Immature natural killer cell (primary cell): ENCODE measurements around the gene GINS2. TPM values are rescaled to one million over a fixed set of nuclear protein-coding genes. Genes with fewer than 3 reads are reported as not detected.

ENCODE experiments used
- DNase-seq, 3 donors: peaks; one replicate each; pipeline ENCODE4 v3.0.0; 2022; ENCODE audit warnings: mixed read lengths in 1 of 3
- H3K27ac Mint-ChIP-seq, 6 donors: one replicate each; pipeline ENCODE4 v1.8.0; 2020; ENCODE audit warnings: mixed read lengths in 6 of 6, mild to moderate bottlenecking in 5 of 6, inconsistent platforms in 4 of 6, moderate library complexity in 3 of 6
- H3K27me3 Mint-ChIP-seq, 3 donors: one replicate each; pipeline ENCODE4 v1.8.0; 2020 to 2021; ENCODE audit warnings: low read depth in 3 of 3, mild to moderate bottlenecking in 3 of 3, mixed read lengths in 3 of 3, moderate library complexity in 3 of 3, inconsistent platforms in 1 of 3
- H3K36me3 Mint-ChIP-seq, 3 donors: one replicate each; pipeline ENCODE4 v1.8.0; 2020; ENCODE audit warnings: mixed read lengths in 3 of 3, inconsistent platforms in 2 of 3, mild to moderate bottlenecking in 2 of 3
- H3K4me1 Mint-ChIP-seq, 2 donors: one replicate each; pipeline ENCODE4 v1.8.0; 2020; ENCODE audit warnings: inconsistent platforms in 2 of 2, mild to moderate bottlenecking in 2 of 2, mixed read lengths in 2 of 2, moderate library complexity in 1 of 2
- H3K4me3 Mint-ChIP-seq, 5 donors: one replicate each; pipeline ENCODE4 v1.8.0; 2020; ENCODE audit warnings: mild to moderate bottlenecking in 5 of 5, mixed read lengths in 5 of 5, inconsistent platforms in 3 of 5, moderate library complexity in 3 of 5
- H3K9me3 Mint-ChIP-seq, 6 donors: one replicate each; pipeline ENCODE4 v1.8.0; 2020; ENCODE audit warnings: mild to moderate bottlenecking in 6 of 6, mixed read lengths in 6 of 6, inconsistent platforms in 4 of 6, moderate library complexity in 3 of 6
- polyA plus RNA-seq, 3 donors: library from polyadenylated mRNA; unstranded; fragments of 300-500 nt; fragmentation: Illumina TruSeq; gene quantifications; one replicate each; pipeline ENCODE4 v1.2.3, GENCODE V29; 2021

Gene GINS2
- polyA plus RNA-seq, result 1 to 10 TPM in 2 of 3 donors, not detected in 1; 2.0 to 2.1 TPM

DNA sequence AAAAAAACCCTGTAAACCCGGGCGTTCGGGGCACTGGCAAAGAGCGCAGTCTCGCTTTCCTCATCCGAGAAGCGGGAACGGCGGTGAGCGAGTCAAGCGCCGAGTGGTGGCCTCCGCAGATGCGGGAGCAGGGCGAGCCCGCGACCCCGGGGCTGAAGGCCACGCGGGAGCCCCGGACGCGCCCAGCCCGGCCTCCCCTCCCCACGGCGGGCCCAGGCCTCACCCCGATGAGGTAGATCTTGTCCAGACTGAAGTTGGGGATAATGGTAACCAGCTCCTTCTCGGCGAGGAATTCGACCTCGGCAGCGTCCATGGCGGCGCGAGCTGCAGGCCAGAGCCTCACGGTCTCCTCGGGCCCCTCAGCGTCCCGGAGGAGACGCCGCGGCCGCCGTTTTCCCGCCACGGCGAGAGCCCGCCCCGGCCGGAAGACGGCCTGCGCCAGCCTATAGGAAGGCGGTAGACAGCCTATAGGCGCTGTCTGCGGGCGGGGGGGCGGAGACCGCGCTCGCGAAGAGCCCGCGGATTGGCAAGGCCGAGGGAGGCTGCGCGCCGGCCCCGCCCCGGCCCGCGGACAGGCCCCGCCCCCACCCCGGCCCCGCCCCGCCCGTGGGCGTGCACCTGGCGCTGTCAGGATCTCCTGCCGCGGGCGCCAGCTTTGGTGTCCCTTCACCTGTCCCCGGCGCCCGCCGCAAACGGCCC is at the start of gene GINS2:
TSS of gene GINS2 (minus strand) at position 369 of the 699 bp plus-strand sequence. CDS start at position 313, 56 bp downstream.
- Mint-ChIP-seq H3K27me3 (peaks cover 0 to 11% (median 4%) of the 10 kb centered on the region in 3 donors), H3K4me3 (peak within 1 kb of the TSS; percentile 61 to 79 (median 74)), H3K4me1 (peaks cover 0 to 5% of the 10 kb centered on the region in 2 donors), H3K36me3 (no peaks in the 10 kb centered on the region), H3K27ac (no peak within 1 kb of the TSS), H3K9me3 (no peaks in the 10 kb centered on the region)
- peak; percentile 84 to 90 (median 89) for DNase-seq

DNA sequence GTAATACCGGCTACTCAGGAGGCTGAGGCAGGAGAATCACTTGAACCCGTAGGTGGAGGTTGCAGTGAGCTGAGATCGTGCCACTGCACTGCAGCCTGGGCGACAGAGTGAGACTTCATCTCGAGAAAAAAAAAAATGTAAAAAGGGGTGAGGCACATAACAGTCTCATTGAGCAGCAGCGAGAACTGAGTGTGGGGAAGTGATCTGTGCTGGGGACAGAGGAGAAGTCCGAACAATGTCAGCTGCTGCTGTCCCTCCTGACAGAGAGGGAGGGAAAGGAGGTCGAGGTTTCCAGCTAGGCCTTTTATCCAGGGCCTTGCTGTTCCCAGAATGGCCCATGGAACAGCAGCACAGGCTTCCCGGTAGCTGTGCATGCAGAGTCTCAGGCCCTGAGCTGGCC is 48.2 kb upstream of the GINS2 start:
- no peak for DNase-seq
- peaks cover 17 to 19% of the 10 kb centered on the region in 2 donors for H3K4me1 Mint-ChIP-seq
- H3K36me3 Mint-ChIP-seq, result no peaks in the 10 kb centered on the region
- H3K27me3 Mint-ChIP-seq, result peaks cover 2 to 14% (median 3%) of the 10 kb centered on the region in 3 donors
- no peak overlapping the region for H3K27ac Mint-ChIP-seq
- H3K9me3 Mint-ChIP-seq, result no peaks in the 10 kb centered on the region
- H3K4me3 Mint-ChIP-seq, result no peak overlapping the region

DNA sequence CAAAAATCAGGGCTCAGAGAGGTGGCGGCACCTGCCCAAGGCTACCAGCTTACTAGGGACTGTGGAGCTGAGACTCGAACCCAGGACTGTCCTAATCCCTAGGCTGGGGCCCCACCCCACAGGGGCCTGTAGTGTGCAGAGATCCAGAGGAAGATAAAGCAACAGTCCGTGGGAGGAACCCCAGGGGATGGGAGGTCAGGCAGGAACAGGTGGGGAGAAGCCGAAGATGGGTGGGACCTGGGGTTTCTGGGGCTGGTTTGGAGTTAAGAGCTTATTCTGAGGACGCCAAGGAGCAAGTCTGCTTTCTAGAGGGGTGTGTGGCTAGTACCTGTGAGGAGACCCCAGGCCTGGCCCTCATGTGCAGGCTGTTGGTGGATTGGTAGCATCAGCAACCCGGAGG is 47.2 kb upstream of the GINS2 start:
- peaks cover 2 to 14% (median 3%) of the 10 kb centered on the region in 3 donors for H3K27me3 Mint-ChIP-seq
- H3K27ac Mint-ChIP-seq, result peak overlapping the region in 4 of 6 donors; percentile 9 to 51 (median 26)
- peaks cover 17 to 19% of the 10 kb centered on the region in 2 donors for H3K4me1 Mint-ChIP-seq
- H3K4me3 Mint-ChIP-seq, result peak overlapping the region; percentile 66 to 79 (median 75)
- H3K36me3 Mint-ChIP-seq, result no peaks in the 10 kb centered on the region
- no peak for DNase-seq
- no peaks in the 10 kb centered on the region for H3K9me3 Mint-ChIP-seq

DNA sequence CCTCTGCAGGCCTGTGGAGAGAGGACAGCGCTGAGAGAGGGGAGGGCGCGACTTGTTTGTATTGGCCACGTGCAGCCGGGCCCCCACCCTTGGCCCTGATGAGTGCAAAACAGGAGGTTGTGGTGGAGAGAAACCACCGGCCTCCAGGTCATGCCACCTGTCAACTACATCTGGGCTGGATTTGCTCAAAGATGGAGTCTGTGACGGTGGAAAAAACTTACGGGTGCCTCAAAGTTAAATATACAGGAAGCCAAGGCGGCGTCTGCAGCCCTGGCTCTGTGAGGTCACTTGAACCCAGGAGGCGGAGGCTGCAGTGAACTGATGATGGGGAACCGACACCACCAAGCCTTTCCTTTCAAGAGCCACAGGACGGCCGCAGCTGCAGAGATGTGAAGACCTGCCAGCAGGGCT is 46.5 kb upstream of the GINS2 start:
- H3K27me3 Mint-ChIP-seq, result peaks cover 2 to 14% (median 3%) of the 10 kb centered on the region in 3 donors
- peak overlapping the region; percentile 66 to 79 (median 75) for H3K4me3 Mint-ChIP-seq
- peak overlapping the region in 5 of 6 donors; percentile 9 to 73 (median 51) for H3K27ac Mint-ChIP-seq
- H3K4me1 Mint-ChIP-seq, result peaks cover 17 to 19% of the 10 kb centered on the region in 2 donors
- no peaks in the 10 kb centered on the region for H3K9me3 Mint-ChIP-seq
- H3K36me3 Mint-ChIP-seq, result no peaks in the 10 kb centered on the region
- DNase-seq, result peak; percentile 74 to 78 (median 75)

DNA sequence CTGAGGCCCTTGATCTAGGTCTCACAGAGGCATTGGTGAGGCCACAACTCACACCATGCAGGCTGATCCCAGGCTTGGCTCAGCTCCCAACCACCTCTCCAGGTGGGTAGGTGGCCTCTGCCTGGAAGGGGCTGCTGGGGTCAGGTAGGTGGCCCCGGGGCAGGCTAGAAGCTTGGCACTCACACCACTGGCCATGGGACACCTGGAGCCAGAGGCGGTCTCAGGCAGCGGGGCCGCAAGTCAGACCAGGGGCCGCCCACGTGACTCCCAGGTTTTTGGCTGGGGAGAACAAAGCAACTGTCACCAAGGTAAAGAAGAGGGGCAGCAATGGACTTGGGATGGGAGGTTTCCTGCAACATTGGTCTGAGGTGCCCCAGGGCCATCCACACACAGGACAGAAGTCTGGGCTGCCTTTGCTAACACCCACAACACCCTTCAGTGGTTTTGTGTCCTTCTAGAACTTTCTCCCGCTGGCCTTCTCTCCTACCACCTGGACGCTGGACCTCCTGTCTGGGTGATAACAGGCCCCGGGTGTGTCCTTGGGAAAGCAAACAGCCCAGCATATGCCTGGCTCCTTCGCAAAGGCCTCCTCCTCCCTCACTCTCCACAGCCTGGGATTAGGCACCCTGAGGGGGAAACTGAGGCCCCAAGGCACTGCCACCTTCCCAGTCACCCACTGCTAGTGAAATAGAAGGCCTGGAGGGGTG is 45.7 kb upstream of the GINS2 start:
- Mint-ChIP-seq H3K27me3 (peaks cover 3 to 13% (median 3%) of the 10 kb centered on the region in 3 donors), H3K36me3 (no peaks in the 10 kb centered on the region), H3K9me3 (no peaks in the 10 kb centered on the region), H3K4me1 (peaks cover 17 to 19% of the 10 kb centered on the region in 2 donors), H3K27ac (peak overlapping the region in 2 of 6 donors; percentile 68 to 73), H3K4me3 (peak overlapping the region; percentile 66 to 79 (median 75))
- DNase-seq, result no peak

DNA sequence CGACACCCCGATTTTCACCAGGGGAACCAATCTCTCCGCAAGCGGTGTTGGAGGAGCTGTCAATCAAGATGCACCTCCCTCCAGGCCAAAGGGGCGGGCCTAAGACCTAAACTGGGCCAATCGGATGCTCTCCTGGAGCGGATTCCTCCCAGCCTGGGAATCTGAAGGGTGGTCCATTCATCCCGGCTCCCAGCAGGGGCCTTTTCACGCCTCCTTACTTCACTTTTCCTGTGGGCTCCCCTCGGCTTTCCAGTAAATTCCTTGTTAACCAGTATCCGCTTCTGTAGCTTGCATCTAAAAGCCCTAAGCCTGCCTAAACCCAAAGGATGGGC is 45.1 kb upstream of the GINS2 start:
- Mint-ChIP-seq H3K4me3 (no peak overlapping the region), H3K36me3 (no peaks in the 10 kb centered on the region), H3K27me3 (peaks cover 3 to 13% (median 4%) of the 10 kb centered on the region in 3 donors), H3K27ac (no peak overlapping the region), H3K9me3 (no peaks in the 10 kb centered on the region), H3K4me1 (peaks cover 17 to 19% of the 10 kb centered on the region in 2 donors)
- DNase-seq, result no peak

DNA sequence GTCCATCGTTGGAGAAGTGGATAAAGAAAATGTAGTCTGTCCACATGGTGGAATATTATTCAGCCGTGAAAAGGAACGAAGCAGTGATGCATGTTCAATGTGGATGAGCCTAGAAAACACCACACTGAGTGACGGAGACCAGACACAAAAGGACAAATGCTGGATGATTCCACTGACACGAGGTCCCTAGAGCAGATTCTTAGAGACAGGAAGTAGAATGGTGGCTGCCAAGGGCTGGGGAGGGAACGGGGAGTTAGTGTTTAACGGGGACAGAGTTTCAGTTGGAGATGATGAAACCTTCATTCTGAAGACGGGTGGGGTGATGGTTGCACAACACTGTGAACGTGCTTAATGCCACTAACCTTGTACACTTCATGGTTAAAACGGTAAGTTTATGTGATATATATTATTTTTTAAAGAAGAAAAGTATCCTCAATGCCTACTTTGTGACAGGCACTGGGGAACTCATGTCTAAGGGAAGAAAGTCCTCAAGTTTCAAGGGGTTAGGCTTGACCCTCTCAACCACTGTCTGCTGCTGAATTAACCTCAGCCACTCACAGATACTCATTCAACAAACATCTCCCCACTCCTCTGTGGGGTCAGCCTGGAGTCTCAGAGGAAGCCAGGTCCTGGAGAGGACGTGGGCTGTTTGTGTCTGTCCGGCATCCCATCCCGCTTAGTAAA is 44.5 kb upstream of the GINS2 start:
- H3K9me3 Mint-ChIP-seq, result no peaks in the 10 kb centered on the region
- no peak overlapping the region for H3K4me3 Mint-ChIP-seq
- H3K4me1 Mint-ChIP-seq, result peaks cover 17 to 19% of the 10 kb centered on the region in 2 donors
- peak overlapping the region in 2 of 6 donors; percentile 36 to 61 for H3K27ac Mint-ChIP-seq
- H3K36me3 Mint-ChIP-seq, result no peaks in the 10 kb centered on the region
- no peak for DNase-seq
- H3K27me3 Mint-ChIP-seq, result peaks cover 3 to 11% (median 4%) of the 10 kb centered on the region in 3 donors

DNA sequence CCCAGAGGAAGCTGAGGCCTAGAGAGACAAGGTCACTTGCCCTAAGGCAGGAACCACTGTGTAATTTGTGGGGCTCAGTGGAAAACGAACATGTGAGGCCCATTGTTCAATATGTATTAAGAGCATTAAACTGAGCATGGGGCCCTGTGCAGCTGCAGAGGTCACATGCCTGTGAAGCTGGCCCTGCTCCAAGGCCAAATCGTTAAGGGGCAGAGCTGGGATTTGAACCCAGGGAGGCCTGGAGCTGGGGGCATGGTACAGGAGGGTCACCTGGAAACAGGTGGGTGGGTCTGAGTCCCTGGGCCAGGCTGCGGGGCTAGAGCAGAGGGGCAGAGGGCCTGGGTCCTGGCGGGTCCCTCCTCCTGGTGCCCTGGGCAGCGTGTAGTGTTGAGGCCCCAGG is 42.4 kb upstream of the GINS2 start:
- Mint-ChIP-seq H3K4me3 (no peak overlapping the region), H3K36me3 (peaks cover 0 to under 1% (median under 1%) of the 10 kb centered on the region in 3 donors), H3K27ac (no peak overlapping the region), H3K4me1 (peaks cover 15 to 17% of the 10 kb centered on the region in 2 donors), H3K9me3 (no peaks in the 10 kb centered on the region), H3K27me3 (peaks cover 0 to 9% (median 7%) of the 10 kb centered on the region in 3 donors)
- no peak for DNase-seq

DNA sequence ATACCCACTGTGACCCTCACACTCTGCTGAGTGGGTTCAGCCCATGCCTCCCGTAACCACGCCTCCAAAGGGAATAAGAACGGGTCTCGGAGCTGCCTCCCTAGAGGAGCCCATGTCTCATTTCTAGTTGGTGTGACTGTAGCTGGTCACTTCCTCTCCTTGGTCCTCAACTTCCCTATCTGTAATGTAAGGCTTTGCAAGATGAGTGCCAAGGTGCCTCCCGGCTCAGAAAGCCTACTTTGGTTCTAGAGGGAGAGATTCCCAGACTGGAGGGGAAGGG is 41.4 kb upstream of the GINS2 start:
- Mint-ChIP-seq H3K9me3 (no peaks in the 10 kb centered on the region), H3K27me3 (peaks cover 0 to 5% (median 3%) of the 10 kb centered on the region in 3 donors), H3K36me3 (peaks cover 0 to 6% (median 5%) of the 10 kb centered on the region in 3 donors), H3K4me1 (peaks cover 4 to 7% of the 10 kb centered on the region in 2 donors), H3K27ac (no peak overlapping the region), H3K4me3 (no peak overlapping the region)
- no peak for DNase-seq

DNA sequence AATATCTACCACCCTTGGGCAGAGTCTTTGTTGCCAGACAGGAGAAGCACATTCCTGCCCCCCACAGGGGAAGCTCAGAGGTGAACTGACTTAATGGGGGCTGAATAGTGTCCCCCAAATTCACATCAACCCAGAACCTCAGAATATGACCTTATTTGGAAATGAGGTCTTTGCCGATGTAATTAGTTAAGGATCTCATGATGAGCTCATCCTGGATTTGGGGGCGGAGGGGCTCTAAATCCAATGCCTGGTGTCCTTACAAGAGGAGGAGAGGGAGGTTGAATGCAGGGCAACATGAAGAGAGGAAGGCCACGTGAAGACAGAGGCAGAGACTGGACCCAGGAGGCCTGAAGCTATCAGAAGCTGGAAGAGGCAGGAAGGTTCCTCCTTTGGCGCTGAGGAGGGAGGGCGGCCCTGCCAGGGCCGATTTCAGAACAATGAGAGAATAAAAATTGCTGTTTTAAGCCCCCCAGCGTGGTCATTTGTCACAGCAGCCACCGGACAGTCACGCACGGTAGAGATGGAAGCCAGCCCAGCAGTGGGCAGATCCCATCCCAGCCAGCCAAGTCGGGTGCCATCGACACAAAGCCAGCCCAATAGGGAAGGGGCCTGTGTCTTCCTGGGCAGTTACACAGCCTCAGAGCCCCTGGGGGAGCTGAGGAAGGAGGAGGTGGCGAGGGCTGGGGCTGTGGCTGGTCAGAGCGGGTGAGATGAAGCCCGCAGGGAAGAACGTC is 40.9 kb upstream of the GINS2 start:
- H3K27ac Mint-ChIP-seq, result no peak overlapping the region
- H3K4me3 Mint-ChIP-seq, result no peak overlapping the region
- no peaks in the 10 kb centered on the region for H3K9me3 Mint-ChIP-seq

DNA sequence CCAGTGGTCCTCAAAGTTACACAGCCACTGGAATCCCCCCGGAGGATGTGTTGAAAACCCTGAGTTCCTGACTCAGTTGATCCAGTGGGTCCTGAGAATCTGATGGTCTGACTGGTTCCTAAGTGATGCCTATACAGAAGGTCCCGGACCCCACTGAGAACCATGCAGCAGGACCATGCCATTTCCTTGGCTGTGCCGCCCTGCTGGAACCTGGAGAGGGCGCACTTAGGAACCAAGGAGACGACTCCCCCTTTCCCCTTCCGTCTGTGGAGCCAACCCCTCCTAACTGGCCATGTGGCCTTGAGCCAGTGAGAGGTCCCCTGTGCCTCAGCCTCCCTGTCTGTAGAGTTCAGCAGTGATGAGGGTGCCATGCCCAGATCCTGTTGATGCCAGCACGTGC is 40.1 kb upstream of the GINS2 start:
- no peak overlapping the region for H3K4me3 Mint-ChIP-seq
- peak overlapping the region in 1 of 6 donors; percentile 59 for H3K27ac Mint-ChIP-seq
- H3K4me1 Mint-ChIP-seq, result no peaks in the 10 kb centered on the region
- no peak for DNase-seq
- H3K27me3 Mint-ChIP-seq, result peaks cover 0 to 5% (median 3%) of the 10 kb centered on the region in 3 donors
- H3K9me3 Mint-ChIP-seq, result no peaks in the 10 kb centered on the region
- H3K36me3 Mint-ChIP-seq, result peaks cover 0 to 6% (median 5%) of the 10 kb centered on the region in 3 donors

More for the DNA sequence above, 40.9 kb upstream of the GINS2 start:
- peaks cover 0 to 5% (median 3%) of the 10 kb centered on the region in 3 donors for H3K27me3 Mint-ChIP-seq
- DNase-seq, result no peak
- peaks cover 0 to 2% of the 10 kb centered on the region in 2 donors for H3K4me1 Mint-ChIP-seq
- H3K36me3 Mint-ChIP-seq, result peaks cover 0 to 6% (median 5%) of the 10 kb centered on the region in 3 donors

DNA sequence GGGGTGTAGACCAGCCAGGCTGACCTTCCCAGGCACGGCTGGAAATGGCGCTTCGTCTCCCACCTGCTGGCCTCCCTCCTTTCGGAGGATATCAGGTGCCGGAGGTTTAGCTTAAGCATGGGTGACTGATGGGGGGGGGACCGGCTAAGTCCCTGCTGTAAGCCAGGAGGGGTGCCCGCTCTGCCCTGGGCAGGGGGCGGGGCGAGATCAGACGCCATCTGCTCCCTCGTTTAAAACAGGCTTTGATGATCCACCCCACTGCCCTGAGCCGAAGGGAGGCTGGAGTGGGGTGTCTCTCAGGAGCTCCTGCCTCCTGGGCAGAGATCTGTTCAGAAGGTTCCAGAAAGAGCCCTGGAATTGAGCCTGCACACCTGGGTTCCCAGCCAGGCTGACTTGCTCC is 36.2 kb upstream of the GINS2 start:
- H3K9me3 Mint-ChIP-seq, result no peaks in the 10 kb centered on the region
- H3K27ac Mint-ChIP-seq, result no peak overlapping the region
- peaks cover 0 to 5% (median 5%) of the 10 kb centered on the region in 3 donors for H3K27me3 Mint-ChIP-seq
- no peak for DNase-seq
- no peaks in the 10 kb centered on the region for H3K4me1 Mint-ChIP-seq
- H3K36me3 Mint-ChIP-seq, result peaks cover 0 to 6% (median 5%) of the 10 kb centered on the region in 3 donors
- H3K4me3 Mint-ChIP-seq, result no peak overlapping the region

DNA sequence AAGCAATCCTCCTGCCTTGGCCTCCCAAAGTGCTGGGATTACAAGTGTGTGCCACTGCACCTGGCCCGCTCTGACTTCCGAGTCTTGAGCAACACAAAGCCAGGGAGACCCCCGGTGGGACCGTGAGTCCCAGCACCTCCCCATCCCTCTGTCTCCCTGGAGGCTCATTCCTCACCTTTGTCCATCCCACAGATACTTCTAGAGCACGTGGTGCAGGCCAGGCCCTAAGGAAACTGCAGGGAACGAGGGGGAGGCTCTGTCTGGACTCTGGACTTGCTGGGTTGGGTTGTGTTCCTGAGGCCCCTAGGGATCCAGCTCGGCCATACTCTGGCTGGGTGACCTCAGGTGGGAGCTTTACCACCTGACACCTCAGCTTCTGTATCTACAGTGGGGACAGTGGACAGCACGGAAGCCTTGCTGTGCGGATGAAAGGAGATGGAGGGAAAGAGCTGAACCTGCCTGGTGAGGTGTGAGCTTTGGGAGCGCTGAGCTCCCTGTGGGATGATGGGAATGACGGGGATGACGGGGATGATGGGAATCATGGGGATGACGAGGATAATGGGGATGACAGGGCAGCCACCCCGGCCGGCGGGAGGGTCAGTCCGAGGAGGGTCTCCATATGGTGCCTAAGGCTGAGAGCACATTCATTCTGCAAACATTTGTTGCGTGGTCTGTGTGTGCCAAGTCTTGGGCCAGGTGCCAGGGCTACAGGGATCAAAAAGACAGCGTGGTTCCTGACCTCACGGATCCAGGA is 35.5 kb upstream of the GINS2 start:
- Mint-ChIP-seq H3K9me3 (no peaks in the 10 kb centered on the region), H3K36me3 (peaks cover 0 to 6% (median 5%) of the 10 kb centered on the region in 3 donors), H3K27ac (no peak overlapping the region), H3K4me1 (no peaks in the 10 kb centered on the region), H3K4me3 (no peak overlapping the region), H3K27me3 (peaks cover 0 to 5% (median 3%) of the 10 kb centered on the region in 3 donors)
- DNase-seq, result no peak
